ENCODE measurements around the gene LARP4B. TPM values are rescaled to one million over a fixed set of nuclear protein-coding genes. Genes with fewer than 3 reads are reported as not detected.

Gene LARP4B
- total and polyA plus RNA-seq, 2 donors (not counting 1 experiment from before 2014, with no cell fraction given): 35.6 to 129 TPM

DNA sequence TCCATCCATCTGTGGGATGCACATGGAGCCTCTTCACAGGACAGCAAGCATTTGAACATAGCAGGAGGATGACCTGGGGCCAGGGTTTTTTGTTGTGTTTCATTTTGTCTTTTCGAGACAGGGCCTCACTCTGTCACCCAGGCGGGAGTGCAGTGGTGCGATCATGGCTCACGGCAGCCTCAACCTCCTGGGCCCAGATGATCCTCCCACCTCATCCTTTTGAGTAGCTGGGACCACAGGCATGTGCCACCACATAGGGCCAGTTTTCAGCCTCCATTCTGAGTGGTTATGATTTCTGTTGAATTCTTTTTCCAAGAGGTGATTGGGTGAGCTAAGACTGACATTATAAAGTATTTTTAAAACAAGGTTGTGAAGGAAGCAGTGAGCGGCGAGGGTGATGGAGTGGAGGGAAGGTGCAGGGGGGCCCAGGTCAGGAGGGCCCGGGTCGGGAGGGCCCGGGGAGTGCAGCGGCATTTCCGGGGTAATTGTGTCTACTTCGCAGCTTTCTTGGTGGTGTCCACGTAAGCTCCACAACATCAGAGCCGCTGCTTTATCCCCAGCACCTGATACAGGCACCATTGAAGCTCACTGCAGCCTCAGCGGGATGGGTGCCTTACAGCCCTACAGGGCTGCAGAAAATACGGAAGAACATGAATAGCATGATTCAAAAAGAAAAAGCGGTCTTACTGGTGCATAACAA lies 12.0 kb upstream of the LARP4B start:
- TF ChIP-seq, protein P1, sequence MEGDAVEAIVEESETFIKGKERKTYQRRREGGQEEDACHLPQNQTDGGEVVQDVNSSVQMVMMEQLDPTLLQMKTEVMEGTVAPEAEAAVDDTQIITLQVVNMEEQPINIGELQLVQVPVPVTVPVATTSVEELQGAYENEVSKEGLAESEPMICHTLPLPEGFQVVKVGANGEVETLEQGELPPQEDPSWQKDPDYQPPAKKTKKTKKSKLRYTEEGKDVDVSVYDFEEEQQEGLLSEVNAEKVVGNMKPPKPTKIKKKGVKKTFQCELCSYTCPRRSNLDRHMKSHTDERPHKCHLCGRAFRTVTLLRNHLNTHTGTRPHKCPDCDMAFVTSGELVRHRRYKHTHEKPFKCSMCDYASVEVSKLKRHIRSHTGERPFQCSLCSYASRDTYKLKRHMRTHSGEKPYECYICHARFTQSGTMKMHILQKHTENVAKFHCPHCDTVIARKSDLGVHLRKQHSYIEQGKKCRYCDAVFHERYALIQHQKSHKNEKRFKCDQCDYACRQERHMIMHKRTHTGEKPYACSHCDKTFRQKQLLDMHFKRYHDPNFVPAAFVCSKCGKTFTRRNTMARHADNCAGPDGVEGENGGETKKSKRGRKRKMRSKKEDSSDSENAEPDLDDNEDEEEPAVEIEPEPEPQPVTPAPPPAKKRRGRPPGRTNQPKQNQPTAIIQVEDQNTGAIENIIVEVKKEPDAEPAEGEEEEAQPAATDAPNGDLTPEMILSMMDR (IDR thresholded peaks at IDR 0.05): no peak
- no peak for TF ChIP-seq EZH2 (IDR thresholded peaks at IDR 0.05; ENCODE audit: borderline replicate concordance, insufficient read depth, low read depth, low read length, poor library complexity, severe bottlenecking)
- Histone ChIP-seq H3K27me3 (replicated peaks in 1 of 4; ENCODE audit: control extremely low read depth in 1 of 4, control insufficient read depth in 3 of 4, insufficient read depth in 4 of 4, low read length in 3 of 4) (no peaks in the 10 kb centered on the region), H4K20me1 (ENCODE audit: control insufficient read depth, insufficient read depth, low read length, poor library complexity, severe bottlenecking) (no peaks in the 10 kb centered on the region), H3K4me1 (ENCODE audit: control insufficient read depth in 2 of 2, insufficient read depth in 2 of 2, low read length in 2 of 2) (peaks cover 11 to 18% of the 10 kb centered on the region in 2 donors), H3K4me3 (ENCODE audit: control extremely low read depth in 1 of 5, extremely low read depth in 1 of 5, insufficient read depth in 1 of 5, low read depth in 2 of 5, low read length in 4 of 5) (peak overlapping the region in 1 of 5 experiments; percentile 37), H3K9ac (ENCODE audit: low read length) (peak overlapping the region; percentile 46), H3K36me3 (replicated peaks in 1 of 2; ENCODE audit: control extremely low read depth in 1 of 2, control insufficient read depth in 1 of 2, extremely low read depth in 1 of 2, insufficient read depth in 2 of 2, low read length in 1 of 2) (no peaks in the 10 kb centered on the region), H3K27ac (ENCODE audit: low read length in 2 of 2) (no peak overlapping the region), H3K79me2 (ENCODE audit: control insufficient read depth, insufficient read depth, low read length) (no peaks in the 10 kb centered on the region), H2AFZ (ENCODE audit: insufficient read depth, low read depth, low read length, poor library complexity, severe bottlenecking) (peak overlapping the region; percentile 63), H3K4me2 (replicated peaks; ENCODE audit: low read depth, low read length, poor library complexity, severe bottlenecking) (peak overlapping the region; percentile 62), H3K9me3 (ENCODE audit: control extremely low read depth in 1 of 3, control insufficient read depth in 2 of 3, insufficient read depth in 1 of 3, low read length in 2 of 3) (no peaks in the 10 kb centered on the region)
- Mint-ChIP-seq H3K27me3 (peaks cover 1% of the 10 kb centered on the region), H3K9me3 (ENCODE audit: insufficient read depth) (no peaks in the 10 kb centered on the region), H3K4me3 (peak overlapping the region; percentile 66), H3K27ac (peak overlapping the region; percentile 51), H3K4me1 (peaks cover 16% of the 10 kb centered on the region)
- intact Hi-C loops (cut with micrococcal nuclease): loop anchor here (1.0 kb wide), 1 partner anchor 13 kb away; no protein-coding TSS in a partner anchor
- CTCF ChIA-PET: no interaction called here
- 66% methylated on average over 15 of the region's 17 CpGs for WGBS (ENCODE audit: insufficient coverage)
- POLR2A ChIA-PET: interaction anchor here (1.3 kb wide), 1 partner anchor 12 kb away, joined by 3 read pairs; the partner anchor contains the start of gene LARP4B
- DNase-seq (peak; percentile 29), ATAC-seq (ENCODE audit: low read depth) (no peak)

- no peak overlapping the region for H3K4me3 ChIP-seq (ENCODE audit: control extremely low read depth in 1 of 5, extremely low read depth in 1 of 5, insufficient read depth in 1 of 5, low read depth in 2 of 5, low read length in 4 of 5)
- intact Hi-C loops (cut with micrococcal nuclease): no loop called here
- ChIA-PET POLR2A (no interaction called here), CTCF (no interaction called here)
- Mint-ChIP-seq H3K4me1 (peaks cover 20% of the 10 kb centered on the region), H3K27ac (no peak overlapping the region), H3K4me3 (no peak overlapping the region), H3K9me3 (ENCODE audit: insufficient read depth) (no peaks in the 10 kb centered on the region), H3K27me3 (peaks cover 27% of the 10 kb centered on the region)
- H3K36me3 ChIP-seq (replicated peaks in 1 of 2; ENCODE audit: control extremely low read depth in 1 of 2, control insufficient read depth in 1 of 2, extremely low read depth in 1 of 2, insufficient read depth in 2 of 2, low read length in 1 of 2): no peaks in the 10 kb centered on the region
- H3K4me2 ChIP-seq (replicated peaks; ENCODE audit: low read depth, low read length, poor library complexity, severe bottlenecking): no peak overlapping the region
- no peak for ATAC-seq (ENCODE audit: low read depth)
- H3K27me3 ChIP-seq (replicated peaks in 1 of 4; ENCODE audit: control extremely low read depth in 1 of 4, control insufficient read depth in 3 of 4, insufficient read depth in 4 of 4, low read length in 3 of 4): peaks cover 0 to 10% (median 2%) of the 10 kb centered on the region in 4 experiments
- H4K20me1 ChIP-seq (ENCODE audit: control insufficient read depth, insufficient read depth, low read length, poor library complexity, severe bottlenecking): no peaks in the 10 kb centered on the region
- DNase-seq: no peak
- WGBS (ENCODE audit: insufficient coverage): 59% methylated on average over 6 of the region's 10 CpGs
- no peak overlapping the region for H3K27ac ChIP-seq (ENCODE audit: low read length in 2 of 2)
- no peaks in the 10 kb centered on the region for H3K9me3 ChIP-seq (ENCODE audit: control extremely low read depth in 1 of 3, control insufficient read depth in 2 of 3, insufficient read depth in 1 of 3, low read length in 2 of 3)
- no peak overlapping the region for H3K9ac ChIP-seq (ENCODE audit: low read length)
- H2AFZ ChIP-seq (ENCODE audit: insufficient read depth, low read depth, low read length, poor library complexity, severe bottlenecking): no peak overlapping the region
- peaks cover 4 to 17% of the 10 kb centered on the region in 2 donors for H3K4me1 ChIP-seq (ENCODE audit: control insufficient read depth in 2 of 2, insufficient read depth in 2 of 2, low read length in 2 of 2)
- no peak for TF ChIP-seq EZH2 (IDR thresholded peaks at IDR 0.05; ENCODE audit: borderline replicate concordance, insufficient read depth, low read depth, low read length, poor library complexity, severe bottlenecking)
- TF ChIP-seq, protein P1 (IDR thresholded peaks at IDR 0.05): no peak
- no peaks in the 10 kb centered on the region for H3K79me2 ChIP-seq (ENCODE audit: control insufficient read depth, insufficient read depth, low read length)
Measured at GRCh38 chr10:938941-939678, 7.6 kb upstream of the LARP4B start.

Data from B cell (primary cell).